ENCODE measurements around the gene FBXO47.

The FBXO47 gene

DNA sequence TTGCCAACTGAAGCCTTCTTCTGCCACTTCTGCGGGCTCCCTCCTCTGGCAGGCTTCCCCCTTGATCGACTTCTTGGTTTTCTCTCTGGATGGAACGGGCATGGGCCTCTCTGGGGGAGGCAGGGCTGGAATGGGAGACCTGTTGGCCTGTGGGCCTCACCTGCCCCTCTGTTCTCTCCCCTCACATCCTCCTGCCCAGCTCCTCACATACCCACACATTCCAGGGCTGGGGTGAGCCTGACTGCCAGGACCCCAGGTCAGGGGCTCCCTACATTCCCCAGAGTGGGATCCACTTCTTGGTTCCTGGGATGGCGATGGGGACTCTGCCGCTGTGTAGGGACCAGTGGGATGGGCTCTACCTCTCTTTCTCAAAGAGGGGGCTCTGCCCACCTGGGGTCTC is 48.3 kb downstream of the FBXO47 start:
- TF ChIP-seq, protein P1, sequence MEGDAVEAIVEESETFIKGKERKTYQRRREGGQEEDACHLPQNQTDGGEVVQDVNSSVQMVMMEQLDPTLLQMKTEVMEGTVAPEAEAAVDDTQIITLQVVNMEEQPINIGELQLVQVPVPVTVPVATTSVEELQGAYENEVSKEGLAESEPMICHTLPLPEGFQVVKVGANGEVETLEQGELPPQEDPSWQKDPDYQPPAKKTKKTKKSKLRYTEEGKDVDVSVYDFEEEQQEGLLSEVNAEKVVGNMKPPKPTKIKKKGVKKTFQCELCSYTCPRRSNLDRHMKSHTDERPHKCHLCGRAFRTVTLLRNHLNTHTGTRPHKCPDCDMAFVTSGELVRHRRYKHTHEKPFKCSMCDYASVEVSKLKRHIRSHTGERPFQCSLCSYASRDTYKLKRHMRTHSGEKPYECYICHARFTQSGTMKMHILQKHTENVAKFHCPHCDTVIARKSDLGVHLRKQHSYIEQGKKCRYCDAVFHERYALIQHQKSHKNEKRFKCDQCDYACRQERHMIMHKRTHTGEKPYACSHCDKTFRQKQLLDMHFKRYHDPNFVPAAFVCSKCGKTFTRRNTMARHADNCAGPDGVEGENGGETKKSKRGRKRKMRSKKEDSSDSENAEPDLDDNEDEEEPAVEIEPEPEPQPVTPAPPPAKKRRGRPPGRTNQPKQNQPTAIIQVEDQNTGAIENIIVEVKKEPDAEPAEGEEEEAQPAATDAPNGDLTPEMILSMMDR (IDR thresholded peaks at IDR 0.05; ENCODE audit: low read depth, low read length): no peak

DNA sequence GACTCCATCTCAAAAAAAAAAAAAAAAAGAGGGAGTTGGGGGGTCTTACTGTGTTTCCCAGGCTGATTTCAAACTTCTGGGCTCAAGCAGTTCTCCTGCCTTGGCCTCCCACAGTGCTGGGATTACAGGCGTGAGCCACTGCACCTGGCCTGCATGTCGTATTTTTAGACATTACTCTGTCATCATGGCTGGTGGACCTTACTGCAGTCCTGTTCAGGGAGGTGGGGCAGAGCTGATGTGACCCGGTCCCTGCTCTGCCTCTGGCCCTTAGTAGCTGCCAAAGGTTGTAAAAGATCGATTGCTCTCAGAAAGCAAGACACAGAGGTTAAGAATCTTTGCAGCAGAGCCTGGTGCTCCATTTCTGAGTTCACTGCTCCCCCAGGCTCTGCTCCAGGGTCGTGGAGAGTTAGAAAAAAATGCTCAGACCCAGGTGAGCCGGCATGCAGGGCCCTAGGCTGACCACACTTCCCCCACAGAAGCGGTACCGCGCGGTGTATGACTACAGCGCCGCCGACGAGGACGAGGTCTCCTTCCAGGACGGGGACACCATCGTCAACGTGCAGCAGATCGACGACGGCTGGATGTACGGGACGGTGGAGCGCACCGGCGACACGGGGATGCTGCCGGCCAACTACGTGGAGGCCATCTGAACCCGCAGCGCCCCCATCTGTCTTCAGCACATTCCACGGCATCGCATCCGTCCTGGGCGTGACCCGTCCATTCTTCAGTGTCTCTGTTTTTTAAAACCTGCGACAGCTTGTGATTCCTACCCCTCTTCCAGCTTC is 48.9 kb downstream of the FBXO47 start:
- DNase-seq (ENCODE audit: extremely low read depth, low read depth): no peak
- TF ChIP-seq, protein P1 (IDR thresholded peaks at IDR 0.05; ENCODE audit: low read depth, low read length): no peak

More for the DNA sequence above, 48.3 kb downstream of the FBXO47 start:
- DNase-seq (ENCODE audit: extremely low read depth, low read depth): no peak

DNA sequence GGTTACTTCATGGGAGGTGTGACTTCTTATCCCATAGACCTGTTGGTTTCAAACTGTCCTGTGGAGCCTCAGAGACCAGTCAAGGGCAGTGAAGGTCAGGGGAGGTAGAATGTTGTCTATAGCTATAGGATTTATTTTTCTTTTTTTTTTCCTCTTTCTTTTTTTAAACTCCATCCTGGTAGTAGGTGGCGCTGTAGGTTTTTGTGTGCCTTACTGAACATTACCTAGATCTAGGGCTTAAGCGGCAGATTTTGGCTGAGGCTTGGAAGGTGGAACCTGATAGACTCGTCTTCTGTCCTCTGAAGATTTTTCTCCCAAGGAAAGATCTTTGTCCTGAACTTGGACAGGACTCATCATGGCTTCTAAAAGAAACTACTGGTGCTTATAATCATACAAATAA is 49.9 kb downstream of the FBXO47 start:
- TF ChIP-seq, protein P1 (IDR thresholded peaks at IDR 0.05; ENCODE audit: low read depth, low read length): no peak

DNA sequence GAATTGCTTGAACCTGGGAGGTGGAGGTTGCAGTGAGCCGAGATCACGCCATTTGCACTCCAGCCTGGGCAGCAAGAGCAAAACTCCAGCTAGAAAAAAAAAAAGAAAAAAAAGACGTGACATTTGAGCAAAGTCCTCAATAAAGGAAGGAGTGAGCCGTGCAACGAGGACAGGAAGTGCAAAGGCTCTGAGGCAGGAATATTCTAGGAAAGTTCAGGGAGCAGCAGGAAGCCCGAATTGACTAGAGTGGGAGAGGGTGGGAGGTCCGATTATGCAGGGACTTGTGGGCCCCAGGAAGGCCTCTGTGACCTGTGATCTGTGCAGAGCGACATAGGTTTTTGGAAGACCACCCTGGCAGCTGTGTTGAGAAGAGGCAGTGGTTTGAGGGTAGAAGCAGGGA is 50.4 kb downstream of the FBXO47 start:
- TF ChIP-seq, protein P1 (IDR thresholded peaks at IDR 0.05; ENCODE audit: low read depth, low read length): no peak

More for the DNA sequence above, 49.9 kb downstream of the FBXO47 start:
- DNase-seq (ENCODE audit: extremely low read depth, low read depth): no peak

DNA sequence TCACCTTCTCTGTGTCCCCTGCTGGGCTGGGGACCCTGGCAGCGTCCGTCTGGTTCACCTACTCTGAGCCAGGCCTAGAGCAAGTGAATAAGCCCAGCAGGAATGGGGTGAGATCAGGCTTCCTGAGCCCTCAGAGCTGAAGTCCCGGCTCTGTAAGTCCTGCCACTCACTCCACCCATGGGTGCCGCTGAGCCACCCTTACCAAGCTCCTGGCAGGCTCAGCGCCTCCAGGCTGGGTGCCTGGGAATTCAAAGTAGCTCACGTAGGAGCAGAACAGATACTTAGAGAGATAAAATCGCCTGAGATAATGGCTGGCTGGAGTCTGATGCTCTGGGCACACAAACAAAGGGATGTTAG is 51.6 kb downstream of the FBXO47 start:
- TF ChIP-seq, protein P1 (IDR thresholded peaks at IDR 0.05; ENCODE audit: low read depth, low read length): no peak
- no peak for DNase-seq (ENCODE audit: extremely low read depth, low read depth)

More for the DNA sequence above, 50.4 kb downstream of the FBXO47 start:
- no peak for DNase-seq (ENCODE audit: extremely low read depth, low read depth)

DNA sequence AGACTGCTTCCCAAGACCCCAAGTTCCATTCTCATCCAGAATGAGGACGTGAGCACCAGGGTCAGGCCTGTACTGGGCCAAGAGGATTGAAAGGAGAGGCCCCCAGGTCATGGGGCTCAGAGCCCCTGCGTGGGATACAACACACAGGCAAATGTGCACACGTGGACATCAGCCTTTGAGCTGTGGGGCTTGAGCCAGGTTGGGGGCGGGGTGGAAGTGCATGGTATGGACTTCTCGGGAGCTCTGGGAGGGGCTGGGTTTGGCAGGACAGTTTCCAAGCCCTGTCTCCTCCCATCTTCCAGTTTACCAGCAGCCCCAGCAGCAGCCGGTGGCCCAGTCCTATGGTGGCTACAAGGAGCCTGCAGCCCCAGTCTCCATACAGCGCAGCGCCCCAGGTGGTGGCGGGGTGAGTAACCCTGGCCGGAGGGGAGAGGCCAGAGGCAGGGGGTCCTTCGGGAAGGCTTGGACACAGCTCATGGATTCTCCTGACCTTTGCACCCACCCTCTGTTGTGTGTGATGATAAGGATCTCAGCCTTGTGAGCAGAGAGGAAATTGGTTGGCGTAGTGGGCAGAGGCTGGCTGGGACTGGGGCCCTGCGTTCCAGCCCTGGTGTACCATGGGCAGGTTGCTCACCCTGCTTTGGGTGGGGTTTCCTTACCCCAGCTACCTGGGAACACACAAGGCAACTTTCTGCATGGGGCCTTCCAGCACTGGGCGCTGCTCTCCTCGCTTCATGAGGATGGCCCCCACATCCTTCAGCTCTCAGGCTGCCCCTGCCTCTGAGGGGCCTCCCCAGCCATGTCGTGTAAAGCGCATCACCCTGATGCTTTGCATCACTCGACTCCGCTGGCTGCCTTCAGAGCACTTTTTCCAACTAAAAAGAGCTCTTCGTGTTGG is 52.2 kb downstream of the FBXO47 start:
- TF ChIP-seq, protein P1 (IDR thresholded peaks at IDR 0.05; ENCODE audit: low read depth, low read length): no peak
- DNase-seq (ENCODE audit: extremely low read depth, low read depth): no peak

Data from AG09319 (cell line).